Glomerular endothelial cell (primary cell): ENCODE results near the gene TXNDC11. TPM values are rescaled to one million over a fixed set of nuclear protein-coding genes. Genes with fewer than 3 reads are reported as not detected.

Experiments
- DNase-seq: peaks from one replicate; pipeline ENCODE4 v3.0.0-alpha.2; 2011; ENCODE audit warnings: low read depth, low spot score; ENCODE audit errors: extremely low read depth
- total RNA-seq: library from RNA; depleted of rRNA; stranded (reverse); fragments of >200 nt; gene quantifications from 2 replicates; pipeline ENCODE4 v1.2.3, GENCODE V29; 2015

Gene TXNDC11
- total RNA-seq, 1 donor from 2014 or later, result 52.5 TPM

DNA sequence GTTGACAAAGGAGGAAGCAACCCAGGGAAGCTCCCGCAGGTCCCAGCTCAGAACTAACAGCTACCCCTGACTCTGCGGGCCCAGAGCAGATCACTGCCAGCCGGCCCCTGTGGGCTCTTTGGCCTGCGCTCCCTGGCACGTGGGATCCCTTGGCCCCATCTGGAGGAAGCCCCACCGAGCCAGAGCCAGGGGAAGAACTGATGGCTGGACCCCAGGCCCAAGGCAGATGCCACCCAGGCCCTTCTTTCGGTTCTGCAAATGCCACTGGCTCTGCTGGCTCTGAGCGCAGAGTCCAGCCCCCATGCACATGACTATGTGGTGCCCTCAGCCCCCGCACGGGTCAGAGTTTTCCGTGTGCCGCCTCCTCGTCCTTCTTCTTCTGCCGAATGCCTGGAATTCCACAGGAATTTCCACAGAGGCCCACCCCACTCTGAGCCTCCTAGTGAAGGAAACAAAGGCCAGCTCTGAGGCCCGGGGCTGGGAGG lies 110.2 kb downstream of the TXNDC11 start:
- DNase-seq, result no peak

GRCh38 chr16:11631214-11631613 lies 111.4 kb downstream of the TXNDC11 start:
- DNase-seq, result no peak

DNA sequence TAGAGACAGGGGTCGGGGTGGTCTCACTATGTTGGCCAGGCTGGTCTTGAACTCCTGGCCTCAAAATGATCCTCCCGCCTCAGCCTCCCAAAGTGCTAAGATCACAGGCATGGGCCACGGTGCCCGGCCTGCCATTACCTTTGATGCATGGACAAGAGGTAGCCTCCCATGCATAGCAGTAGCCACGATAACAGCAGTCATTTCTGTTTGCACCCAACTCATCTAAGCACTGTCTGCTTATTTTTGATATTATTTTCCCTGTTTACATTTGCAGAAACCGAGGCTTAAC lies 111.9 kb downstream of the TXNDC11 start:
- DNase-seq, result no peak

DNA sequence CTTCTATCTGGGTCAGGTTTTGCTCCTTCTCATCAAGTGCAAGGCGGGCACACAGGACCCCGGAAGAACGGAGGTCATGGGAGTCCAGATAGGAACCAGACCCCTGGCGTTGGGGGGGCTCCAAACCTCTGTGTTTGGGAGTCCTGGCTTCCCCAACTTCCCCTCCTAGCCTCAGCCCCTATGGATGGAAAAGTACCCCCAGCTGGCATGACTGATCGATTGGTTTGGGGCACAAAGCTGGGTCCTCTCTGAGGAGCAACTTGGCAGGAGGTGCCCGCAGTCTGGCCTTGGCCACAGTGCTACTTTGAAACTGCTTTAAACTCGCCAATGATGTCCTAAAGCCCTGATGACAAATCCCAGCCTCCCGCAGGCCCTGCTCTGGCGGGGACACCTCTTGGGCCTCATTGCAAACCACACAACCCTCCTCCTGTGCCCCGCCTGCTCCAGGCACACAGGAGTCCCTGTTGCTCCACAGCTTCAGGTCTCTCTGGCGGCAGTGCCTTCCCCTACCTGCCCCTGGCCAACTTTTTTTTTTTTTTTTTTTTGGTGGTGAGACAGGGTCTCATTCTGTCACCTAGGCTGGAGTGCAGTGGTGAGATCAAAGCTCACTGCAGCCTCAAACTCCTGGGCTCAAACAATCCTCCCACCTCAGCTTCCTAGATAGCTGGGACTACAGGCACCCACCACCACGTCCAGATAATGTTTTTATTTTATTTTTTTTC lies 112.5 kb downstream of the TXNDC11 start:
- DNase-seq, result no peak

Other genes with a start within 250 kb of the TXNDC11 start
- gene LITAF, start 155.9 kb downstream of the TXNDC11 start, total RNA-seq, result 4.7 and 6.9 TPM in 2 replicates
- 30.0 and 48.4 TPM in 2 replicates for gene SNN, start 74.4 kb downstream of the TXNDC11 start, total RNA-seq
- 31.5 and 62.1 TPM in 2 replicates for gene ZC3H7A, start 54.4 kb upstream of the TXNDC11 start, total RNA-seq
- 96.8 and 134 TPM in 2 replicates for gene RSL1D1, start 108.7 kb upstream of the TXNDC11 start, total RNA-seq
- gene GSPT1, start 173.1 kb upstream of the TXNDC11 start, total RNA-seq, result 89.0 and 91.1 TPM in 2 replicates
- gene NPIPB2, start 199.2 kb upstream of the TXNDC11 start, total RNA-seq, result 2.4 and 9.4 TPM in 2 replicates
- not detected in 2 replicates for gene TNFRSF17, start 222.4 kb upstream of the TXNDC11 start, total RNA-seq
- 16.5 and 17.7 TPM in 2 replicates for gene SNX29, start 233.9 kb upstream of the TXNDC11 start, total RNA-seq